NCI-H146 (cell line): ENCODE measurements around the gene TRIM59.
"Not testable (repeated sequence)": the region's sequence is repeated elsewhere in the genome, so short reads cannot be mapped to it uniquely, and the experiment has no call there.

Experiments used
- DNase-seq: peaks from one replicate; lab custom pipeline; 2025; lab: John Stamatoyannopoulos, UW

The TRIM59 gene

GRCh38 chr3:160455846-160456245, 6.3 kb upstream of the TRIM59 start:
- DNase-seq: no peak

GRCh38 chr3:160454995-160455394, 5.4 kb upstream of the TRIM59 start:
- DNase-seq: peak; percentile 86

- not testable (repeated sequence) for DNase-seq
Measured at GRCh38 chr3:160452251-160452650, 2.7 kb upstream of the TRIM59 start.

GRCh38 chr3:160451602-160452001, 2.0 kb upstream of the TRIM59 start:
- DNase-seq: no peak

- DNase-seq: no peak
Measured at GRCh38 chr3:160450846-160451245, 1.3 kb upstream of the TRIM59 start.

- no peak for DNase-seq
Measured at GRCh38 chr3:160448845-160449635, 546 bp downstream of the TRIM59 start.

GRCh38 chr3:160447544-160447943, 2.0 kb downstream of the TRIM59 start:
- DNase-seq: no peak

- DNase-seq: no peak
Measured at GRCh38 chr3:160446522-160447056, 3.0 kb downstream of the TRIM59 start.

GRCh38 chr3:160445854-160446253, 3.7 kb downstream of the TRIM59 start:
- no peak for DNase-seq

- no peak for DNase-seq
Measured at GRCh38 chr3:160444411-160444810, 5.2 kb downstream of the TRIM59 start.

GRCh38 chr3:160440687-160441086, 8.9 kb downstream of the TRIM59 start:
- no peak for DNase-seq

GRCh38 chr3:160437083-160437455, 12.5 kb downstream of the TRIM59 start:
- DNase-seq: no peak

GRCh38 chr3:160435747-160436146, 13.8 kb downstream of the TRIM59 start:
- no peak for DNase-seq

- DNase-seq: no peak
Measured at GRCh38 chr3:160435095-160435494, 14.5 kb downstream of the TRIM59 start.

GRCh38 chr3:160434071-160434470, 15.5 kb downstream of the TRIM59 start:
- no peak for DNase-seq

GRCh38 chr3:160427832-160428424, 21.7 kb downstream of the TRIM59 start:
- DNase-seq: no peak

GRCh38 chr3:160417311-160417710, 32.3 kb downstream of the TRIM59 start:
- DNase-seq: no peak

GRCh38 chr3:160413613-160414248, 35.9 kb downstream of the TRIM59 start:
- peak; percentile 82 for DNase-seq

- no peak for DNase-seq
Measured at GRCh38 chr3:160412477-160412876, 37.1 kb downstream of the TRIM59 start.

- DNase-seq: no peak
Measured at GRCh38 chr3:160409812-160410610, 39.6 kb downstream of the TRIM59 start.

GRCh38 chr3:160403796-160404470, 45.7 kb downstream of the TRIM59 start:
- DNase-seq: no peak
